Astrocyte (in vitro differentiated cells and primary cell): Measurements from ENCODE around the gene FBXL4. TPM values are rescaled to one million over a fixed set of nuclear protein-coding genes. Genes with fewer than 3 reads are reported as not detected.

Experiments
- DNase-seq: peaks from one replicate; pipeline ENCODE4 v3.0.0-alpha.2; 2010; ENCODE audit warnings: low read depth
- FAIRE-seq: peaks from 2 replicates; lab custom pipeline; 2011; peaks lifted over from hg19 to GRCh38; lab: Jason Lieb, UNC
- H2AFZ ChIP-seq: 2 replicates; pipeline ENCODE4 v1.6.0; 2012; ENCODE audit warnings: low read depth, low read length, inconsistent platforms
- H3K27ac ChIP-seq: 2 replicates; pipeline ENCODE4 v1.5.1; 2011; ENCODE audit warnings: low read depth, low read length, inconsistent platforms
- H3K27me3 ChIP-seq: 2 replicates; pipeline ENCODE4 v1.6.0; 2011; ENCODE audit warnings: low read length, inconsistent platforms; ENCODE audit not compliant: insufficient read depth
- H3K36me3 ChIP-seq: 2 replicates; pipeline ENCODE4 v1.5.1; 2011; ENCODE audit warnings: low read length, inconsistent platforms; ENCODE audit not compliant: insufficient read depth
- H3K4me1 ChIP-seq: 2 replicates; pipeline ENCODE4 v1.5.1; 2011; ENCODE audit warnings: low read length, inconsistent platforms; ENCODE audit not compliant: insufficient read depth
- H3K4me2 ChIP-seq: 2 replicates; pipeline ENCODE4 v1.6.0; 2012; ENCODE audit warnings: low read length, inconsistent platforms
- H3K4me3 ChIP-seq: 2 replicates; pipeline ENCODE4 v1.5.1; 2011; ENCODE audit warnings: low read depth, mild to moderate bottlenecking, low read length, inconsistent platforms; ENCODE audit not compliant: insufficient read depth
- H3K79me2 ChIP-seq: 2 replicates; pipeline ENCODE4 v1.6.0; 2012; ENCODE audit warnings: mild to moderate bottlenecking, low read length, inconsistent platforms; ENCODE audit not compliant: insufficient read depth
- H3K9ac ChIP-seq: 2 replicates; pipeline ENCODE4 v1.6.0; 2012; ENCODE audit warnings: mild to moderate bottlenecking, low read length, inconsistent platforms
- H3K9me3 ChIP-seq: 2 replicates; pipeline ENCODE4 v1.5.1; 2012; ENCODE audit warnings: low read depth, mild to moderate bottlenecking, low read length, inconsistent platforms; ENCODE audit not compliant: insufficient read depth
- H4K20me1 ChIP-seq: 2 replicates; pipeline ENCODE4 v1.6.0; 2012; ENCODE audit warnings: low read length, inconsistent platforms; ENCODE audit not compliant: insufficient read depth
- H3K27ac Mint-ChIP-seq: one replicate; pipeline ENCODE4 v1.8.0; 2021; ENCODE audit warnings: mild to moderate bottlenecking, mixed read lengths; ENCODE audit not compliant: unreplicated experiment
- H3K27me3 Mint-ChIP-seq: one replicate; pipeline ENCODE4 v1.8.0; 2021; ENCODE audit warnings: low read depth, mixed read lengths; ENCODE audit not compliant: unreplicated experiment
- H3K36me3 Mint-ChIP-seq: one replicate; pipeline ENCODE4 v1.8.0; 2021; ENCODE audit warnings: low read depth, mixed read lengths; ENCODE audit not compliant: unreplicated experiment
- H3K4me1 Mint-ChIP-seq: one replicate; pipeline ENCODE4 v1.8.0; 2021; ENCODE audit warnings: low read depth, mixed read lengths; ENCODE audit not compliant: unreplicated experiment
- H3K4me3 Mint-ChIP-seq: one replicate; pipeline ENCODE4 v1.8.0; 2021; ENCODE audit warnings: mild to moderate bottlenecking, moderate library complexity, mixed read lengths; ENCODE audit not compliant: unreplicated experiment
- H3K9me3 Mint-ChIP-seq: one replicate; pipeline ENCODE4 v1.8.0; 2021; ENCODE audit warnings: mild to moderate bottlenecking, mixed read lengths; ENCODE audit not compliant: unreplicated experiment
- EZH2 ChIP-seq: IDR thresholded peaks from 2 replicates; pipeline ENCODE4 v1.6.1; 2012; ENCODE audit warnings: mild to moderate bottlenecking, low read length, inconsistent platforms; ENCODE audit not compliant: insufficient read depth
- total RNA-seq: library from RNA; stranded (reverse); gene quantifications from 2 replicates; pipeline ENCODE4 v1.2.1, GENCODE V29; 2021
- TF ChIP-seq, protein P1 (sequence below): IDR thresholded peaks from 2 replicates; pipeline ENCODE4 v1.5.1; 2011; ENCODE audit warnings: low read depth, mild to moderate bottlenecking, inconsistent platforms, low read length, moderate library complexity; ENCODE audit not compliant: insufficient read depth

Gene FBXL4
- total RNA-seq, 1 donor from 2014 or later, result 16.1 TPM

DNA sequence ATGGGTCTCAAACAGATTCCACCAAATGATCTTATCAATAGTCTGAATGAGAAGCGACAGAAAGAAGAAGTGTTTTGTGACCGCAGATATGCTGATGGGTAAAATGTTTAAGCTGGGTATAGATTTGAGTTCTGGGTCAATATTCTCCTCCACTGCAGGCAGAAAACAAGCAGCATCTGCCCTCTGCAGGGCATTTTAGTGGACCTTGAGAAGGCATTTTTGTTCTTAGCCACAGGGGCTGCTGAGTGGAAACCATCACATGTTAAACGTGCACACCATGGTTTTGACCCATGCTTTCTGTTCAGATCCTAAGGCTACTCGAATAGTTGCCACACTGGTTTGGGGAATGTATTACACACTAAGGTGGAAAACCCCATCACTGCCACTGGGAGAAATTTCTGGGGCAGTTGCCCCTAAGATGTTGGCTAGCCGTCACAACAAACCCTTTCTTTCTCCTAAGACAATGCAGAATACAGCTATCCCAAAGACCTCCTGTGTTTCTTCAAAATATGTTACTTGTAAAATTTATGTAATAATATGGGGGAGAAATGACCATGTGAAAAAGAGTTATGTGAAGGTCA, 107.9 kb downstream of the FBXL4 start:
- Mint-ChIP-seq H3K27me3 (peaks cover 64% of the 10 kb centered on the region), H3K4me1 (peaks cover 5% of the 10 kb centered on the region), H3K4me3 (no peak overlapping the region), H3K36me3 (no peaks in the 10 kb centered on the region), H3K27ac (no peak overlapping the region), H3K9me3 (peaks cover 3% of the 10 kb centered on the region)
- Histone ChIP-seq H3K27me3 (peaks cover 62% of the 10 kb centered on the region), H4K20me1 (peaks cover 8% of the 10 kb centered on the region), H3K4me3 (peak overlapping the region; percentile 20), H3K36me3 (no peaks in the 10 kb centered on the region), H3K4me1 (peaks cover 11% of the 10 kb centered on the region), H3K79me2 (peaks cover 80% of the 10 kb centered on the region), H3K27ac (no peak overlapping the region), H3K9ac (peak overlapping the region; percentile 19), H3K9me3 (no peaks in the 10 kb centered on the region), H3K4me2 (peak overlapping the region; percentile 72), H2AFZ (no peak overlapping the region)
- no peak for FAIRE-seq
- no peak for TF ChIP-seq EZH2
- TF ChIP-seq, protein P1, sequence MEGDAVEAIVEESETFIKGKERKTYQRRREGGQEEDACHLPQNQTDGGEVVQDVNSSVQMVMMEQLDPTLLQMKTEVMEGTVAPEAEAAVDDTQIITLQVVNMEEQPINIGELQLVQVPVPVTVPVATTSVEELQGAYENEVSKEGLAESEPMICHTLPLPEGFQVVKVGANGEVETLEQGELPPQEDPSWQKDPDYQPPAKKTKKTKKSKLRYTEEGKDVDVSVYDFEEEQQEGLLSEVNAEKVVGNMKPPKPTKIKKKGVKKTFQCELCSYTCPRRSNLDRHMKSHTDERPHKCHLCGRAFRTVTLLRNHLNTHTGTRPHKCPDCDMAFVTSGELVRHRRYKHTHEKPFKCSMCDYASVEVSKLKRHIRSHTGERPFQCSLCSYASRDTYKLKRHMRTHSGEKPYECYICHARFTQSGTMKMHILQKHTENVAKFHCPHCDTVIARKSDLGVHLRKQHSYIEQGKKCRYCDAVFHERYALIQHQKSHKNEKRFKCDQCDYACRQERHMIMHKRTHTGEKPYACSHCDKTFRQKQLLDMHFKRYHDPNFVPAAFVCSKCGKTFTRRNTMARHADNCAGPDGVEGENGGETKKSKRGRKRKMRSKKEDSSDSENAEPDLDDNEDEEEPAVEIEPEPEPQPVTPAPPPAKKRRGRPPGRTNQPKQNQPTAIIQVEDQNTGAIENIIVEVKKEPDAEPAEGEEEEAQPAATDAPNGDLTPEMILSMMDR, result peak; percentile 65
- DNase-seq, result peak; percentile 79

DNA sequence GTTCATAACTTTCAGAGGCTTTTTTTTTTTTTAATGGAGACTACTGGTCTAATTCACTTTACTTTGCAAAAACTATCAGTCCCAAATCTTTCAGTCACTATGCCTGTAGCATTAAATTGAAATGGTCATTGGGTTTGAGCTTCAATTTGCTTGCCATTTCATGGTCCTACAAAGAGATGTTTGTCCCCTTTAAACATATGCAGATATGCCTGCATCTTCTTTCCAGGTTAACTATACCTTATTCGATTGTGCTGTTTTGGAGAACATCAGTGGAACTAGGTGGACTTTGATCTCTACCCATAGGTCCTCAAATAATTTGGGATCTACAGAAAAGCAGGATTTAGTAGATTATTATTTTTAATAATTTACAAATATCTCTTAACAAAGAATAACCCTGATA, 108.8 kb downstream of the FBXL4 start:
- Histone ChIP-seq H3K9ac (no peak overlapping the region), H4K20me1 (peaks cover 8% of the 10 kb centered on the region), H3K4me1 (peaks cover 3% of the 10 kb centered on the region), H3K79me2 (peaks cover 78% of the 10 kb centered on the region), H3K36me3 (no peaks in the 10 kb centered on the region), H3K4me3 (no peak overlapping the region), H3K27me3 (peaks cover 54% of the 10 kb centered on the region), H2AFZ (no peak overlapping the region), H3K9me3 (no peaks in the 10 kb centered on the region), H3K4me2 (peak overlapping the region; percentile 36), H3K27ac (no peak overlapping the region)
- Mint-ChIP-seq H3K9me3 (peaks cover 3% of the 10 kb centered on the region), H3K36me3 (no peaks in the 10 kb centered on the region), H3K27me3 (peaks cover 56% of the 10 kb centered on the region), H3K27ac (no peak overlapping the region), H3K4me3 (no peak overlapping the region), H3K4me1 (peaks cover 3% of the 10 kb centered on the region)
- DNase-seq (no peak), FAIRE-seq (no peak)
- TF ChIP-seq, protein P1, result no peak
- no peak for TF ChIP-seq EZH2

- H3K4me1 Mint-ChIP-seq, result peaks cover 5% of the 10 kb centered on the region
These were observed 109.7 kb downstream of the FBXL4 start for GRCh38 chr6:98838032-98838431.

More at GRCh38 chr6:98838032-98838431, 109.7 kb downstream of the FBXL4 start:
- Mint-ChIP-seq H3K4me3 (no peak overlapping the region), H3K27me3 (peaks cover 48% of the 10 kb centered on the region), H3K36me3 (no peaks in the 10 kb centered on the region), H3K9me3 (peaks cover 3% of the 10 kb centered on the region), H3K27ac (no peak overlapping the region)
- no peaks in the 10 kb centered on the region for H3K36me3 ChIP-seq
- no peak for TF ChIP-seq EZH2
- TF ChIP-seq, protein P1, result no peak
- H3K27ac ChIP-seq, result no peak overlapping the region
- H3K4me3 ChIP-seq, result peak overlapping the region; percentile 18
- FAIRE-seq (no peak), DNase-seq (peak; percentile 45)
- peak overlapping the region; percentile 85 for H3K4me2 ChIP-seq
- H2AFZ ChIP-seq, result no peak overlapping the region
- H3K79me2 ChIP-seq, result peaks cover 75% of the 10 kb centered on the region
- H3K4me1 ChIP-seq, result peaks cover 9% of the 10 kb centered on the region
- peaks cover 8% of the 10 kb centered on the region for H4K20me1 ChIP-seq
- H3K9me3 ChIP-seq, result no peaks in the 10 kb centered on the region
- peak overlapping the region; percentile 68 for H3K9ac ChIP-seq
- peaks cover 51% of the 10 kb centered on the region for H3K27me3 ChIP-seq
